H1 (cell line): ENCODE data around the gene NET1. TPM values are rescaled to one million over a fixed set of nuclear protein-coding genes. Genes with fewer than 3 reads are reported as not detected.

Experiments used
- CTCF ChIA-PET: fragments of 300-600 bp; sonication (Branson Sonifier 250); formaldehyde crosslinking; loops from one replicate; lab custom pipeline; 2021; ENCODE audit not compliant: partially characterized antibody; lab: Charles Lee
- POLR2A ChIA-PET: fragments of 300-600 bp; sonication (Branson Sonifier 250); formaldehyde crosslinking; loops from one replicate; lab custom pipeline; 2021; ENCODE audit warnings: inconsistent platforms; ENCODE audit not compliant: partially characterized antibody; lab: Charles Lee
- DNase-seq, 2 experiments: peaks; one replicate each; pipeline versions ENCODE4 v3.0.0 to v3.0.0-alpha.2; 2010 to 2022; ENCODE audit warnings: low spot score in 2 of 2, low read depth in 1 of 2, mixed read lengths in 1 of 2
- FAIRE-seq: peaks from 2 replicates; lab custom pipeline; 2011; peaks lifted over from hg19 to GRCh38; lab: Jason Lieb, UNC
- H2AFZ ChIP-seq: 2 replicates; pipeline ENCODE4 v1.8.1; 2012; ENCODE audit warnings: low read length, inconsistent platforms
- H2AK5ac ChIP-seq: 2 replicates; pipeline ENCODE4 v1.6.1; 2013; ENCODE audit warnings: low read depth, low read length
- H2BK120ac ChIP-seq: replicated peaks from 2 replicates; pipeline ENCODE3; 2013; ENCODE audit warnings: low read depth, low read length, inconsistent platforms
- H2BK12ac ChIP-seq: 2 replicates; pipeline ENCODE4 v1.6.1; 2013; ENCODE audit warnings: low read depth, low read length
- H2BK15ac ChIP-seq: 2 replicates; pipeline ENCODE4 v1.6.1; 2013; ENCODE audit warnings: low read length
- H2BK20ac ChIP-seq: 2 replicates; pipeline ENCODE4 v1.6.1; 2013; ENCODE audit warnings: low read length
- H2BK5ac ChIP-seq: 2 replicates; pipeline ENCODE4 v1.6.1; 2013; ENCODE audit warnings: low read depth, low read length
- H3K14ac ChIP-seq: 2 replicates; pipeline ENCODE4 v1.6.1; 2013; ENCODE audit warnings: inconsistent platforms; ENCODE audit not compliant: insufficient read length
- H3K18ac ChIP-seq: 2 replicates; pipeline ENCODE4 v1.6.1; 2013; ENCODE audit warnings: low read length; ENCODE audit errors: extremely low read depth
- H3K23ac ChIP-seq: 2 replicates; pipeline ENCODE4 v1.6.1; 2013; ENCODE audit warnings: inconsistent platforms; ENCODE audit not compliant: insufficient read length
- H3K23me2 ChIP-seq: 2 replicates; pipeline ENCODE4 v1.6.1; 2013; ENCODE audit warnings: low read depth, low read length
- H3K27ac ChIP-seq: 2 replicates; pipeline ENCODE4 v1.6.1; 2011; ENCODE audit warnings: low read depth, low read length, inconsistent platforms
- H3K27me3 ChIP-seq, 4 experiments: replicated peaks in 1 of 4; 1 replicate in 1 of 4; 2 replicates in 3 of 4; pipeline versions ENCODE4 v1.6.1 to v1.8.1; 2011 to 2013; ENCODE audit warnings: low read length in 3 of 4, mild to moderate bottlenecking in 3 of 4, inconsistent platforms in 2 of 4, mixed read lengths in 2 of 4, moderate library complexity in 1 of 4; ENCODE audit not compliant: control insufficient read depth in 3 of 4, insufficient read depth in 3 of 4; ENCODE audit errors: extremely low read depth in 1 of 4
- H3K36me3 ChIP-seq, 4 experiments: 2 replicates each; pipeline versions ENCODE4 v1.6.1 to v1.8.1; 2011 to 2013; ENCODE audit warnings: mild to moderate bottlenecking in 4 of 4, low read length in 3 of 4, moderate library complexity in 2 of 4, control low read depth in 1 of 4, inconsistent platforms in 1 of 4; ENCODE audit not compliant: insufficient read depth in 4 of 4, control insufficient read depth in 2 of 4
- H3K4ac ChIP-seq: replicated peaks from 2 replicates; pipeline ENCODE3; 2013; ENCODE audit warnings: low read length, low read depth, mixed read lengths, inconsistent platforms; ENCODE audit not compliant: insufficient read length
- H3K4me1 ChIP-seq, 4 experiments: replicated peaks in 1 of 4; 1 replicate in 1 of 4; 2 replicates in 3 of 4; pipeline versions ENCODE4 v1.6.1 to v1.8.1; 2011 to 2013; ENCODE audit warnings: low read length in 3 of 4, inconsistent platforms in 2 of 4, mixed read lengths in 1 of 4; ENCODE audit not compliant: insufficient read depth in 4 of 4, control insufficient read depth in 3 of 4
- H3K4me2 ChIP-seq, 2 experiments: 2 replicates each; pipeline versions ENCODE4 v1.6.1 to v1.8.1; 2011 to 2013; ENCODE audit warnings: low read depth in 2 of 2, low read length in 2 of 2, control low read depth in 1 of 2, inconsistent platforms in 1 of 2, mild to moderate bottlenecking in 1 of 2; ENCODE audit not compliant: insufficient read depth in 1 of 2
- H3K4me3 ChIP-seq, 4 experiments: fragments of 200-600, 300-600 bp in 1 of 4; sonication (generic), shearing (Covaris generic), sonication (Bioruptor Twin) in 1 of 4; 2 replicates each; pipeline versions ENCODE4 v1.5.1 to v1.8.1; 2011 to 2016; ENCODE audit warnings: low read length in 4 of 4, low read depth in 3 of 4, control low read depth in 2 of 4, inconsistent platforms in 2 of 4, mild to moderate bottlenecking in 2 of 4, mixed read lengths in 1 of 4, moderate library complexity in 1 of 4; ENCODE audit not compliant: insufficient read depth in 2 of 4; ENCODE audit errors: extremely low read depth in 1 of 4
- H3K56ac ChIP-seq: replicated peaks from 2 replicates; pipeline ENCODE3; 2013; ENCODE audit warnings: low read depth, mild to moderate bottlenecking, mixed read lengths, low read length, inconsistent platforms; ENCODE audit not compliant: insufficient read length
- H3K79me1 ChIP-seq: 2 replicates; pipeline ENCODE4 v1.6.1; 2013; ENCODE audit warnings: low read depth, low read length, control low read depth
- H3K79me2 ChIP-seq, 2 experiments: 2 replicates each; pipeline versions ENCODE4 v1.6.1 to v1.8.1; 2012 to 2013; ENCODE audit warnings: low read length in 2 of 2, mild to moderate bottlenecking in 2 of 2, inconsistent platforms in 1 of 2; ENCODE audit not compliant: insufficient read depth in 2 of 2, control insufficient read depth in 1 of 2
- H3K9ac ChIP-seq, 4 experiments: replicated peaks in 1 of 4; 1 replicate in 1 of 4; 2 replicates in 3 of 4; pipeline versions ENCODE4 v1.6.1 to v1.8.1; 2011 to 2013; ENCODE audit warnings: low read depth in 3 of 4, low read length in 3 of 4, control low read depth in 2 of 4, mild to moderate bottlenecking in 2 of 4, moderate library complexity in 2 of 4, inconsistent platforms in 1 of 4; ENCODE audit errors: extremely low read depth in 1 of 4
- H3K9me3 ChIP-seq, 2 experiments: 2 replicates each; pipeline versions ENCODE4 v1.6.1 to v1.8.1; 2012 to 2013; ENCODE audit warnings: mild to moderate bottlenecking in 2 of 2, moderate library complexity in 2 of 2, control low read depth in 1 of 2, inconsistent platforms in 1 of 2, low read depth in 1 of 2, low read length in 1 of 2, mixed read lengths in 1 of 2; ENCODE audit not compliant: insufficient read depth in 2 of 2
- H4K20me1 ChIP-seq, 2 experiments: replicated peaks in 1 of 2; 2 replicates each; pipeline versions ENCODE3 to v1.8.1; 2011 to 2013; ENCODE audit warnings: inconsistent platforms in 2 of 2, low read length in 2 of 2, mild to moderate bottlenecking in 1 of 2; ENCODE audit not compliant: insufficient read depth in 2 of 2, control insufficient read depth in 1 of 2
- H4K5ac ChIP-seq: 2 replicates; pipeline ENCODE4 v1.6.1; 2013; ENCODE audit warnings: low read length, low read depth, mixed read lengths, inconsistent platforms; ENCODE audit not compliant: insufficient read length
- H4K8ac ChIP-seq: 2 replicates; pipeline ENCODE4 v1.8.0; 2013; ENCODE audit warnings: mild to moderate bottlenecking, moderate library complexity, low read length, inconsistent platforms; ENCODE audit not compliant: insufficient read depth; ENCODE audit errors: extremely low read depth
- H4K91ac ChIP-seq: replicated peaks from 2 replicates; pipeline ENCODE3; 2013; ENCODE audit warnings: low read length, mixed read lengths, inconsistent platforms; ENCODE audit not compliant: insufficient read length
- BRCA1 ChIP-seq: IDR thresholded peaks from 2 replicates; pipeline ENCODE4 v1.6.1; 2012; ENCODE audit warnings: low read depth, low read length, improper control_type of control experiment
- CEBPB ChIP-seq: IDR thresholded peaks from 2 replicates; pipeline ENCODE4 v1.6.1; 2012; ENCODE audit warnings: low read depth, low read length
- E2F6 ChIP-seq: IDR thresholded peaks from 2 replicates; pipeline ENCODE4 v1.6.1; 2012; ENCODE audit warnings: inconsistent platforms
- EGR1 ChIP-seq: IDR thresholded peaks from 2 replicates; pipeline ENCODE4 v1.6.1; 2011; ENCODE audit warnings: low read depth, low read length, borderline replicate concordance
- RAD21 ChIP-seq, 2 experiments: IDR thresholded peaks in 1 of 2; conservative IDR thresholded peaks in 1 of 2; 2 replicates each; pipeline ENCODE4 v1.6.1; 2011; ENCODE audit warnings: low read depth in 2 of 2, low read length in 2 of 2, improper control_type of control experiment in 1 of 2, inconsistent platforms in 1 of 2, mild to moderate bottlenecking in 1 of 2, moderate library complexity in 1 of 2
- RFX5 ChIP-seq: IDR thresholded peaks from 2 replicates; pipeline ENCODE4 v1.6.1; 2011; ENCODE audit warnings: low read depth, low read length, improper control_type of control experiment, borderline replicate concordance
- SP1 ChIP-seq: IDR thresholded peaks from 2 replicates; pipeline ENCODE4 v1.6.1; 2011; ENCODE audit warnings: low read depth, low read length
- SP4 ChIP-seq: IDR thresholded peaks from 2 replicates; pipeline ENCODE4 v1.6.1; 2012; ENCODE audit warnings: low read length, inconsistent platforms
- WGBS, 2 experiments: shearing (Covaris generic) in 1 of 2; methylation state at CpG; one replicate each; pipeline versions ENCODE4 v1.1.6 to v1.1.7; 2013 to 2015; ENCODE audit warnings: low lambda C conversion rate in 2 of 2, mixed read lengths in 2 of 2, inconsistent platforms in 1 of 2, low coverage in 1 of 2, missing lambda C conversion rate in 1 of 2; ENCODE audit not compliant: insufficient replicate concordance in 2 of 2, insufficient coverage in 1 of 2, insufficient read length in 1 of 2; ENCODE audit errors: extremely low coverage in 1 of 2, missing lambda C conversion rate in 1 of 2; 5-methylcytosine and 5-hydroxymethylcytosine counted together
- polyA plus RNA-seq, 7 experiments: library from polyadenylated mRNA; depleted of rRNA in 3 of 7; stranded (reverse) in 5 of 7; unstranded in 2 of 7; fragments of >200 nt in 5 of 7; fragments of 200-250 nt in 2 of 7; gene quantifications; 1 replicate in 5 of 7; 2 replicates in 1 of 7; 4 replicates in 1 of 7; pipeline versions ENCODE4 v1.2.1 to v1.2.3, GENCODE V29; 2011 to 2013; ENCODE audit warnings: missing spikeins in 2 of 7, mixed read lengths in 2 of 7
- total RNA-seq: library from RNA; stranded (reverse); fragmentation: NEBNext Ultra II Directional; extraction: Animal tissue kit (Norgen Biotek cat#: 25700); gene quantifications from 2 replicates; pipeline ENCODE4 v1.2.1, GENCODE V29; 2021

NET1 gene
- total and polyA plus RNA-seq, 2 of the 8 experiments (the other 6 are each of a cell fraction or from before 2014, with no cell fraction given): 21.5 to 117 TPM

GRCh38 chr10:5435328-5435727 lies 23.0 kb downstream of the NET1 start:
- H4K5ac ChIP-seq: no peak overlapping the region
- H3K4ac ChIP-seq: no peak overlapping the region
- H3K36me3 ChIP-seq: peaks cover 0 to 15% (median 6%) of the 10 kb centered on the region in 4 experiments; a peak in 5 of 8 replicates
- no peak overlapping the region for H3K23ac ChIP-seq
- H4K8ac ChIP-seq: no peak overlapping the region
- no peak overlapping the region for H3K14ac ChIP-seq
- H2BK5ac ChIP-seq: no peak overlapping the region
- POLR2A ChIA-PET: interaction anchor here (1.0 to 1.3 kb wide), 2 partner anchors 11 to 31 kb away, joined by 3 to 5 read pairs; no protein-coding TSS in a partner anchor
- no peak overlapping the region for H2BK15ac ChIP-seq
- H2AK5ac ChIP-seq: no peak overlapping the region
- no peak overlapping the region for H2BK12ac ChIP-seq
- WGBS, 2 experiments: 96% methylated on average over 3 of the region's 3 CpGs; no CpG with 5 or more reads in 1 of the 2 experiments
- no peak overlapping the region for H3K56ac ChIP-seq
- H3K4me2 ChIP-seq: no peak overlapping the region
- H2BK20ac ChIP-seq: no peak overlapping the region
- peaks cover 2 to 3% of the 10 kb centered on the region in 2 experiments for H4K20me1 ChIP-seq
- FAIRE-seq: no peak
- H2AFZ ChIP-seq: no peak overlapping the region
- peaks cover 0 to 21% of the 10 kb centered on the region in 2 experiments; a peak in 2 of 4 replicates for H3K79me2 ChIP-seq
- no peaks in the 10 kb centered on the region for H3K23me2 ChIP-seq
- H3K18ac ChIP-seq: no peak overlapping the region
- TF ChIP-seq SP1: no peak
- no peak for TF ChIP-seq BRCA1
- TF ChIP-seq EGR1: no peak
- TF ChIP-seq RAD21 (IDR thresholded peaks at IDR 0.05 in 1 of 2, conservative IDR thresholded peaks at IDR 0.05 in 1 of 2; ENCODE audit: low read depth in 2 of 2, low read length in 2 of 2): no peak
- TF ChIP-seq CEBPB: no peak
- no peak for TF ChIP-seq E2F6
- TF ChIP-seq RFX5: no peak
- no peak for TF ChIP-seq SP4
- TF ChIP-seq, all 59 proteins: peak for 0
- H3K27me3 ChIP-seq: no peaks in the 10 kb centered on the region
- H3K4me3 ChIP-seq: no peak overlapping the region
- CTCF ChIA-PET: interaction anchor here (0.6 to 5.0 kb wide), 11 partner anchors 8 to 190 kb away, joined by 3 to 43 read pairs (median 3); no protein-coding TSS in a partner anchor
- H2BK120ac ChIP-seq: no peak overlapping the region
- peaks cover 0 to 2% of the 10 kb centered on the region in 2 experiments; a peak in 1 of 4 replicates for H3K9me3 ChIP-seq
- H4K91ac ChIP-seq: no peak overlapping the region
- no peaks in the 10 kb centered on the region; the same call in none of the 2 replicates for H3K79me1 ChIP-seq
- H3K9ac ChIP-seq: no peak overlapping the region
- H3K27ac ChIP-seq: no peak overlapping the region
- DNase-seq: no peak
- peaks cover 0 to 3% (median 0%) of the 10 kb centered on the region in 4 experiments; a peak in 1 of 7 replicates for H3K4me1 ChIP-seq
